AG09309 (cell line): ENCODE data around the gene U2SURP.

Experiments
- DNase-seq: peaks from one replicate; pipeline ENCODE4 v3.0.0-alpha.2; 2010; ENCODE audit warnings: low read depth
- H3K4me3 ChIP-seq: 2 replicates; pipeline ENCODE4 v1.5.1; 2011; ENCODE audit warnings: mild to moderate bottlenecking, low read depth, low read length, moderate library complexity; ENCODE audit not compliant: control insufficient read depth
- CTCF ChIP-seq: IDR thresholded peaks from 2 replicates; pipeline ENCODE4 v1.5.1; 2011; ENCODE audit warnings: mild to moderate bottlenecking, low read depth, low read length, inconsistent platforms; ENCODE audit not compliant: insufficient read depth, control insufficient read depth; ENCODE audit errors: missing control alignments

Gene U2SURP

GRCh38 chr3:142976621-142977398 is 24.6 kb upstream of the U2SURP start:
- no peak overlapping the region for H3K4me3 ChIP-seq
- TF ChIP-seq CTCF, result no peak
- peak; percentile 75 for DNase-seq

GRCh38 chr3:142977399-142977728 is 24.0 kb upstream of the U2SURP start:
- no peak overlapping the region for H3K4me3 ChIP-seq
- no peak for TF ChIP-seq CTCF
- DNase-seq, result no peak

GRCh38 chr3:142981108-142981507 is 20.3 kb upstream of the U2SURP start:
- no peak for TF ChIP-seq CTCF
- DNase-seq, result no peak
- H3K4me3 ChIP-seq, result no peak overlapping the region

- H3K4me3 ChIP-seq, result no peak overlapping the region
- no peak for DNase-seq
- TF ChIP-seq CTCF, result no peak
Observed at GRCh38 chr3:142982038-142982773, 19.2 kb upstream of the U2SURP start.

- no peak overlapping the region for H3K4me3 ChIP-seq
- no peak for DNase-seq
- TF ChIP-seq CTCF, result no peak
Observed at GRCh38 chr3:142983318-142983717, 18.1 kb upstream of the U2SURP start.

- no peak for TF ChIP-seq CTCF
- DNase-seq, result no peak
Observed at GRCh38 chr3:142984255-142984654, 17.1 kb upstream of the U2SURP start.

More at GRCh38 chr3:142984255-142984654, 17.1 kb upstream of the U2SURP start:
- H3K4me3 ChIP-seq, result no peak overlapping the region
